Rectal smooth muscle tissue (tissue), 1 donor: ENCODE data around the gene UBA52.

Experiments used
- H3K27ac ChIP-seq: one replicate; pipeline ENCODE4 v1.7.0; 2013; ENCODE audit warnings: low read depth, low read length, inconsistent platforms
- H3K27me3 ChIP-seq: one replicate; pipeline ENCODE4 v1.7.0; 2013; ENCODE audit warnings: low read length; ENCODE audit not compliant: control insufficient read depth, insufficient read depth
- H3K36me3 ChIP-seq: one replicate; pipeline ENCODE4 v1.7.0; 2013; ENCODE audit warnings: low read length; ENCODE audit not compliant: control insufficient read depth, insufficient read depth
- H3K4me1 ChIP-seq: one replicate; pipeline ENCODE4 v1.7.0; 2013; ENCODE audit warnings: low read length; ENCODE audit not compliant: control insufficient read depth, insufficient read depth
- H3K4me3 ChIP-seq: one replicate; pipeline ENCODE4 v1.7.0; 2013; ENCODE audit warnings: low read length
- H3K9ac ChIP-seq: one replicate; pipeline ENCODE4 v1.7.0; 2013; ENCODE audit warnings: low read length

The UBA52 gene

GRCh38 chr19:18608102-18608804, 36.6 kb downstream of the UBA52 start:
- peaks cover 3% of the 10 kb centered on the region for H3K4me1 ChIP-seq

GRCh38 chr19:18608805-18609716, 37.4 kb downstream of the UBA52 start:
- Histone ChIP-seq H3K9ac (no peak overlapping the region), H3K27me3 (peaks cover 82% of the 10 kb centered on the region), H3K4me1 (peaks cover 3% of the 10 kb centered on the region), H3K36me3 (no peaks in the 10 kb centered on the region), H3K4me3 (no peak overlapping the region), H3K27ac (no peak overlapping the region)

More at GRCh38 chr19:18608102-18608804, 36.6 kb downstream of the UBA52 start:
- Histone ChIP-seq H3K27me3 (peaks cover 80% of the 10 kb centered on the region), H3K4me3 (no peak overlapping the region), H3K36me3 (no peaks in the 10 kb centered on the region), H3K9ac (no peak overlapping the region), H3K27ac (no peak overlapping the region)

- H3K27ac ChIP-seq = no peak overlapping the region
- H3K9ac ChIP-seq = no peak overlapping the region
- peaks cover 77% of the 10 kb centered on the region for H3K27me3 ChIP-seq
- peaks cover 3% of the 10 kb centered on the region for H3K4me1 ChIP-seq
- H3K4me3 ChIP-seq = no peak overlapping the region
- no peaks in the 10 kb centered on the region for H3K36me3 ChIP-seq
Measured at GRCh38 chr19:18609717-18610051, 38.0 kb downstream of the UBA52 start.

- Histone ChIP-seq H3K27ac (no peak overlapping the region), H3K36me3 (no peaks in the 10 kb centered on the region), H3K4me1 (peaks cover 3% of the 10 kb centered on the region), H3K9ac (no peak overlapping the region), H3K4me3 (no peak overlapping the region), H3K27me3 (peaks cover 72% of the 10 kb centered on the region)
Measured at GRCh38 chr19:18610245-18610555, 38.5 kb downstream of the UBA52 start.

- Histone ChIP-seq H3K36me3 (no peaks in the 10 kb centered on the region), H3K9ac (no peak overlapping the region), H3K4me3 (no peak overlapping the region), H3K4me1 (peaks cover 3% of the 10 kb centered on the region), H3K27me3 (peaks cover 67% of the 10 kb centered on the region), H3K27ac (no peak overlapping the region)
Measured at GRCh38 chr19:18610556-18611326, 39.1 kb downstream of the UBA52 start.

- peaks cover 3% of the 10 kb centered on the region for H3K4me1 ChIP-seq
- H3K36me3 ChIP-seq = no peaks in the 10 kb centered on the region
- no peak overlapping the region for H3K9ac ChIP-seq
- H3K4me3 ChIP-seq = peak overlapping the region; percentile 40
- H3K27me3 ChIP-seq = peaks cover 64% of the 10 kb centered on the region
- H3K27ac ChIP-seq = no peak overlapping the region
Measured at GRCh38 chr19:18611327-18612050, 39.8 kb downstream of the UBA52 start.

GRCh38 chr19:18612051-18612771, 40.6 kb downstream of the UBA52 start:
- Histone ChIP-seq H3K27me3 (peaks cover 61% of the 10 kb centered on the region), H3K4me3 (peak overlapping the region; percentile 40), H3K27ac (no peak overlapping the region), H3K9ac (no peak overlapping the region), H3K36me3 (no peaks in the 10 kb centered on the region), H3K4me1 (peaks cover 3% of the 10 kb centered on the region)

- no peaks in the 10 kb centered on the region for H3K36me3 ChIP-seq
- H3K4me1 ChIP-seq = peaks cover 3% of the 10 kb centered on the region
- no peak within 1 kb of the TSS for H3K9ac ChIP-seq
- H3K4me3 ChIP-seq = peak within 1 kb of the TSS; percentile 40
- peaks cover 53% of the 10 kb centered on the region for H3K27me3 ChIP-seq
- no peak within 1 kb of the TSS for H3K27ac ChIP-seq
Measured at GRCh38 chr19:18612772-18613588, 41.3 kb downstream of the UBA52 start, which contains the start of gene TMEM59L. TSS of gene TMEM59L (plus strand) at chr19:18612870. CDS start at chr19:18612959, 89 bp downstream.

GRCh38 chr19:18613589-18614234, 42.1 kb downstream of the UBA52 start:
- Histone ChIP-seq H3K27ac (no peak overlapping the region), H3K36me3 (no peaks in the 10 kb centered on the region), H3K4me3 (no peak overlapping the region)

GRCh38 chr19:18616023-18616422, 44.4 kb downstream of the UBA52 start:
- Histone ChIP-seq H3K27ac (no peak overlapping the region), H3K4me1 (peaks cover 3% of the 10 kb centered on the region), H3K4me3 (no peak overlapping the region), H3K9ac (no peak overlapping the region), H3K27me3 (peaks cover 25% of the 10 kb centered on the region), H3K36me3 (no peaks in the 10 kb centered on the region)

More at GRCh38 chr19:18613589-18614234, 42.1 kb downstream of the UBA52 start:
- Histone ChIP-seq H3K4me1 (peaks cover 3% of the 10 kb centered on the region), H3K9ac (no peak overlapping the region), H3K27me3 (peaks cover 46% of the 10 kb centered on the region)
